Astrocyte (in vitro differentiated cells and primary cell): ENCODE results near the gene PNLIP. TPM values are rescaled to one million over a fixed set of nuclear protein-coding genes. Genes with fewer than 3 reads are reported as not detected.

ENCODE experiments used
- DNase-seq: peaks from one replicate; pipeline ENCODE4 v3.0.0-alpha.2; 2010; ENCODE audit warnings: low read depth
- FAIRE-seq: peaks from 2 replicates; lab custom pipeline; 2011; peaks lifted over from hg19 to GRCh38; lab: Jason Lieb, UNC
- H2AFZ ChIP-seq: 2 replicates; pipeline ENCODE4 v1.6.0; 2012; ENCODE audit warnings: low read depth, low read length, inconsistent platforms
- H3K27ac ChIP-seq: 2 replicates; pipeline ENCODE4 v1.5.1; 2011; ENCODE audit warnings: low read depth, low read length, inconsistent platforms
- H3K27me3 ChIP-seq: 2 replicates; pipeline ENCODE4 v1.6.0; 2011; ENCODE audit warnings: low read length, inconsistent platforms; ENCODE audit not compliant: insufficient read depth
- H3K36me3 ChIP-seq: 2 replicates; pipeline ENCODE4 v1.5.1; 2011; ENCODE audit warnings: low read length, inconsistent platforms; ENCODE audit not compliant: insufficient read depth
- H3K4me1 ChIP-seq: 2 replicates; pipeline ENCODE4 v1.5.1; 2011; ENCODE audit warnings: low read length, inconsistent platforms; ENCODE audit not compliant: insufficient read depth
- H3K4me2 ChIP-seq: 2 replicates; pipeline ENCODE4 v1.6.0; 2012; ENCODE audit warnings: low read length, inconsistent platforms
- H3K4me3 ChIP-seq: 2 replicates; pipeline ENCODE4 v1.5.1; 2011; ENCODE audit warnings: low read depth, mild to moderate bottlenecking, low read length, inconsistent platforms; ENCODE audit not compliant: insufficient read depth
- H3K79me2 ChIP-seq: 2 replicates; pipeline ENCODE4 v1.6.0; 2012; ENCODE audit warnings: mild to moderate bottlenecking, low read length, inconsistent platforms; ENCODE audit not compliant: insufficient read depth
- H3K9ac ChIP-seq: 2 replicates; pipeline ENCODE4 v1.6.0; 2012; ENCODE audit warnings: mild to moderate bottlenecking, low read length, inconsistent platforms
- H3K9me3 ChIP-seq: 2 replicates; pipeline ENCODE4 v1.5.1; 2012; ENCODE audit warnings: low read depth, mild to moderate bottlenecking, low read length, inconsistent platforms; ENCODE audit not compliant: insufficient read depth
- H4K20me1 ChIP-seq: 2 replicates; pipeline ENCODE4 v1.6.0; 2012; ENCODE audit warnings: low read length, inconsistent platforms; ENCODE audit not compliant: insufficient read depth
- H3K27ac Mint-ChIP-seq: one replicate; pipeline ENCODE4 v1.8.0; 2021; ENCODE audit warnings: mild to moderate bottlenecking, mixed read lengths; ENCODE audit not compliant: unreplicated experiment
- H3K27me3 Mint-ChIP-seq: one replicate; pipeline ENCODE4 v1.8.0; 2021; ENCODE audit warnings: low read depth, mixed read lengths; ENCODE audit not compliant: unreplicated experiment
- H3K36me3 Mint-ChIP-seq: one replicate; pipeline ENCODE4 v1.8.0; 2021; ENCODE audit warnings: low read depth, mixed read lengths; ENCODE audit not compliant: unreplicated experiment
- H3K4me1 Mint-ChIP-seq: one replicate; pipeline ENCODE4 v1.8.0; 2021; ENCODE audit warnings: low read depth, mixed read lengths; ENCODE audit not compliant: unreplicated experiment
- H3K4me3 Mint-ChIP-seq: one replicate; pipeline ENCODE4 v1.8.0; 2021; ENCODE audit warnings: mild to moderate bottlenecking, moderate library complexity, mixed read lengths; ENCODE audit not compliant: unreplicated experiment
- H3K9me3 Mint-ChIP-seq: one replicate; pipeline ENCODE4 v1.8.0; 2021; ENCODE audit warnings: mild to moderate bottlenecking, mixed read lengths; ENCODE audit not compliant: unreplicated experiment
- EZH2 ChIP-seq: IDR thresholded peaks from 2 replicates; pipeline ENCODE4 v1.6.1; 2012; ENCODE audit warnings: mild to moderate bottlenecking, low read length, inconsistent platforms; ENCODE audit not compliant: insufficient read depth
- total RNA-seq: library from RNA; stranded (reverse); gene quantifications from 2 replicates; pipeline ENCODE4 v1.2.1, GENCODE V29; 2021
- TF ChIP-seq, protein P1 (sequence below): IDR thresholded peaks from 2 replicates; pipeline ENCODE4 v1.5.1; 2011; ENCODE audit warnings: low read depth, mild to moderate bottlenecking, inconsistent platforms, low read length, moderate library complexity; ENCODE audit not compliant: insufficient read depth

PNLIP gene
- total RNA-seq, 1 donor from 2014 or later: not detected

GRCh38 chr10:116610443-116611152 lies 64.9 kb downstream of the PNLIP start:
- Mint-ChIP-seq H3K9me3 (peaks cover 6% of the 10 kb centered on the region), H3K27me3 (peaks cover 40% of the 10 kb centered on the region), H3K36me3 (no peaks in the 10 kb centered on the region), H3K4me3 (no peak overlapping the region), H3K27ac (no peak overlapping the region), H3K4me1 (no peaks in the 10 kb centered on the region)
- Histone ChIP-seq H3K79me2 (no peaks in the 10 kb centered on the region), H3K27ac (no peak overlapping the region), H3K36me3 (no peaks in the 10 kb centered on the region), H3K9ac (no peak overlapping the region), H4K20me1 (no peaks in the 10 kb centered on the region), H3K4me3 (no peak overlapping the region), H3K27me3 (no peaks in the 10 kb centered on the region), H3K4me1 (no peaks in the 10 kb centered on the region), H3K9me3 (no peaks in the 10 kb centered on the region), H2AFZ (no peak overlapping the region), H3K4me2 (no peak overlapping the region)
- TF ChIP-seq, protein P1, sequence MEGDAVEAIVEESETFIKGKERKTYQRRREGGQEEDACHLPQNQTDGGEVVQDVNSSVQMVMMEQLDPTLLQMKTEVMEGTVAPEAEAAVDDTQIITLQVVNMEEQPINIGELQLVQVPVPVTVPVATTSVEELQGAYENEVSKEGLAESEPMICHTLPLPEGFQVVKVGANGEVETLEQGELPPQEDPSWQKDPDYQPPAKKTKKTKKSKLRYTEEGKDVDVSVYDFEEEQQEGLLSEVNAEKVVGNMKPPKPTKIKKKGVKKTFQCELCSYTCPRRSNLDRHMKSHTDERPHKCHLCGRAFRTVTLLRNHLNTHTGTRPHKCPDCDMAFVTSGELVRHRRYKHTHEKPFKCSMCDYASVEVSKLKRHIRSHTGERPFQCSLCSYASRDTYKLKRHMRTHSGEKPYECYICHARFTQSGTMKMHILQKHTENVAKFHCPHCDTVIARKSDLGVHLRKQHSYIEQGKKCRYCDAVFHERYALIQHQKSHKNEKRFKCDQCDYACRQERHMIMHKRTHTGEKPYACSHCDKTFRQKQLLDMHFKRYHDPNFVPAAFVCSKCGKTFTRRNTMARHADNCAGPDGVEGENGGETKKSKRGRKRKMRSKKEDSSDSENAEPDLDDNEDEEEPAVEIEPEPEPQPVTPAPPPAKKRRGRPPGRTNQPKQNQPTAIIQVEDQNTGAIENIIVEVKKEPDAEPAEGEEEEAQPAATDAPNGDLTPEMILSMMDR: no peak
- no peak for TF ChIP-seq EZH2
- FAIRE-seq (no peak), DNase-seq (no peak)

DNA sequence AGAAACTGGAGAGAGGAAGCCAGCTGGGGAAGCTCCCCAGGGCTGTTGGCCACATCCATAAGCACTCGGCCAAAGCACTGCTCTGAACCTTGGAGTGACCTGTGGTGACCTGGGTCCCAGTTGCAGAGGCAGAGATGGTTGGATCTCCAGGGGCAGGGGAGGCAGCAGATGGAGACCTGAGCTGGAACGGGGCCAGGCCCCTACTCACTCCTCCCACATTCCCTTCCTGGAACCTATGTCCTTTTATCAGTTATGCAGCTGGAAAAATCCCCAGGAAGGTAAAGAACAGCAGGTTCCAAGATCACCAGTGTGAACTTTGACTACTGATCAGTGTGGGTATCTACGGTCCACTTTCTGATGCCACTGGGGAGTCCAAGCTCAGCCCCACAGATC lies 65.4 kb downstream of the PNLIP start:
- DNase-seq (no peak), FAIRE-seq (no peak)
- TF ChIP-seq EZH2: no peak
- TF ChIP-seq, protein P1: no peak
- Histone ChIP-seq H2AFZ (no peak overlapping the region), H3K4me1 (no peaks in the 10 kb centered on the region), H3K79me2 (no peaks in the 10 kb centered on the region), H3K27me3 (no peaks in the 10 kb centered on the region), H3K4me2 (no peak overlapping the region), H3K9me3 (no peaks in the 10 kb centered on the region), H4K20me1 (no peaks in the 10 kb centered on the region), H3K36me3 (no peaks in the 10 kb centered on the region), H3K27ac (no peak overlapping the region), H3K4me3 (no peak overlapping the region), H3K9ac (no peak overlapping the region)
- H3K27me3 Mint-ChIP-seq: peaks cover 46% of the 10 kb centered on the region
- no peaks in the 10 kb centered on the region for H3K36me3 Mint-ChIP-seq
- H3K27ac Mint-ChIP-seq: no peak overlapping the region
- H3K4me3 Mint-ChIP-seq: no peak overlapping the region
- H3K9me3 Mint-ChIP-seq: peaks cover 6% of the 10 kb centered on the region
- no peaks in the 10 kb centered on the region for H3K4me1 Mint-ChIP-seq

DNA sequence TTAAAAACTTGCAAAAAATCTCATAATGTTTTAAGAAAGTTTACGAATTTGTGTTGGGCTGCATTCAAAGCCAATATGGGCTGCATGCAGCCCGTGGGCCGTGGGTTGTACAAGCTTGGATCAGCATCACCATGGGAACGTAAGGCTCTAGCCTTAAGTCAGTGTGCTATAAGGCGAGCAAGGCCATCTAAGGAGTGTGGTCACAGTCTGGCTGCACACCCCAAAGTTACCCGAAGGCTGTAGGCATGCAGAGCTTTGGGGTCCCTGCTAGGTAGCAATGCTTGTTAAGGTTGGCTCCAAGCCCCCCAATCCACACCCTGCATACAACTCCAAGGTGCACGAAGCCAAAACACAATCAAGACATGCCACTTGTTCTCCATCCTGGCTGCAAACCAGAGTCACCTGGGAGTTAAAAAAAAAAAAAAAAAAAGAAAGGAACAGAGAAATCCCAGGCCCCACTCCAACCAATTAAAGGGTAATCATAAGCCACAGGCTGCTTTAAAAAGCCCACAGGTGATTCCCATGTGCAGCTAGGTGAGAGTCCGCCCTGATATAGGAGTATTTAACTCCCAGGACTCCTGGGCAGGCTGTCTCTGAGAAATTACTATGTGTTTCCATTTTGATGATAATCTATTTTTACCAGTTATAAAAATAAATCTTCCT lies 66.5 kb downstream of the PNLIP start:
- no peak overlapping the region for H3K4me3 Mint-ChIP-seq
- no peak overlapping the region for H3K4me3 ChIP-seq
- no peaks in the 10 kb centered on the region for H3K79me2 ChIP-seq
- no peaks in the 10 kb centered on the region for H3K4me1 Mint-ChIP-seq
- DNase-seq (no peak), FAIRE-seq (no peak)
- H3K27ac ChIP-seq: no peak overlapping the region
- no peaks in the 10 kb centered on the region for H3K4me1 ChIP-seq
- no peak overlapping the region for H3K27ac Mint-ChIP-seq
- no peak overlapping the region for H3K4me2 ChIP-seq
- H3K36me3 ChIP-seq: no peaks in the 10 kb centered on the region
- no peak overlapping the region for H2AFZ ChIP-seq
- peaks cover 5% of the 10 kb centered on the region for H3K9me3 Mint-ChIP-seq
- TF ChIP-seq, protein P1: no peak
- no peak for TF ChIP-seq EZH2
- H3K27me3 ChIP-seq: no peaks in the 10 kb centered on the region
- no peaks in the 10 kb centered on the region for H4K20me1 ChIP-seq
- H3K27me3 Mint-ChIP-seq: peaks cover 48% of the 10 kb centered on the region
- no peaks in the 10 kb centered on the region for H3K36me3 Mint-ChIP-seq
- H3K9ac ChIP-seq: no peak overlapping the region
- H3K9me3 ChIP-seq: no peaks in the 10 kb centered on the region
